B cell (primary cell): Measurements from ENCODE around the gene MYCN. TPM values are rescaled to one million over a fixed set of nuclear protein-coding genes. Genes with fewer than 3 reads are reported as not detected.

Experiments used
- ATAC-seq: fragments of 200-7000 bp; cut with Tn5 transposase; one replicate; pipeline ENCODE4 v1.10.0; 2021; ENCODE audit warnings: low read depth, mild to moderate bottlenecking, moderate number of reproducible peaks, moderate library complexity
- CTCF ChIA-PET: fragments of 350-600 bp; sonication (Branson Sonifier 250); formaldehyde crosslinking; loops from one replicate; lab custom pipeline; 2021; ENCODE audit warnings: antibody characterized with exemption, inconsistent platforms; lab: Charles Lee
- POLR2A ChIA-PET: fragments of 350-600 bp; sonication (Branson Sonifier 250); formaldehyde crosslinking; loops from one replicate; lab custom pipeline; 2021; ENCODE audit warnings: antibody characterized with exemption; lab: Charles Lee
- DNase-seq: peaks from one replicate; pipeline ENCODE4 v3.0.0; 2013
- H2AFZ ChIP-seq: 2 replicates; pipeline ENCODE4 v1.6.1; 2012; ENCODE audit warnings: mild to moderate bottlenecking, low read depth, low read length; ENCODE audit not compliant: insufficient read depth, poor library complexity, severe bottlenecking
- H3K27ac ChIP-seq, 2 donors: 1 replicate in 1 of 2; 2 replicates in 1 of 2; pipeline ENCODE4 v1.5.1; 2012 to 2013; ENCODE audit warnings: low read length in 2 of 2, mild to moderate bottlenecking in 2 of 2, moderate library complexity in 1 of 2
- H3K27me3 ChIP-seq, 4 experiments: fragments of 200-600 bp in 1 of 4; sonication (generic) in 1 of 4; replicated peaks in 1 of 4; 1 replicate in 2 of 4; 2 replicates in 2 of 4; pipeline versions ENCODE4 v1.6.1 to v1.7.0; 2013 to 2016; ENCODE audit warnings: low read length in 3 of 4, mild to moderate bottlenecking in 2 of 4, mixed read lengths in 1 of 4, moderate library complexity in 1 of 4; ENCODE audit not compliant: insufficient read depth in 4 of 4, control insufficient read depth in 3 of 4; ENCODE audit errors: control extremely low read depth in 1 of 4
- H3K36me3 ChIP-seq, 2 experiments: replicated peaks in 1 of 2; 1 replicate in 1 of 2; 2 replicates in 1 of 2; pipeline versions ENCODE4 v1.6.1 to v1.7.1; 2013; ENCODE audit warnings: low read length in 1 of 2; ENCODE audit not compliant: insufficient read depth in 2 of 2, control insufficient read depth in 1 of 2; ENCODE audit errors: control extremely low read depth in 1 of 2, extremely low read depth in 1 of 2
- H3K4me1 ChIP-seq, 2 donors: fragments of 200-600 bp in 1 of 2; sonication (generic) in 1 of 2; 1 replicate in 1 of 2; 2 replicates in 1 of 2; pipeline versions ENCODE4 v1.5.1 to v1.6.1; 2013 to 2017; ENCODE audit warnings: low read length in 2 of 2; ENCODE audit not compliant: control insufficient read depth in 2 of 2, insufficient read depth in 2 of 2
- H3K4me2 ChIP-seq: replicated peaks from 2 replicates; pipeline ENCODE3; 2012; ENCODE audit warnings: mild to moderate bottlenecking, low read depth, low read length; ENCODE audit not compliant: poor library complexity, severe bottlenecking
- H3K4me3 ChIP-seq, 5 experiments: fragments of 200-600 bp in 1 of 5; sonication (generic) in 1 of 5; 1 replicate in 3 of 5; 2 replicates in 2 of 5; pipeline versions ENCODE4 v1.5.1 to v1.7.0; 2011 to 2016; ENCODE audit warnings: low read length in 4 of 5, mild to moderate bottlenecking in 4 of 5, low read depth in 2 of 5, control low read depth in 1 of 5, moderate library complexity in 1 of 5; ENCODE audit not compliant: insufficient read depth in 1 of 5; ENCODE audit errors: control extremely low read depth in 1 of 5, extremely low read depth in 1 of 5
- H3K79me2 ChIP-seq: fragments of 200-600 bp; sonication (generic); one replicate; pipeline ENCODE4 v1.6.0; 2016; ENCODE audit warnings: low read length; ENCODE audit not compliant: control insufficient read depth, insufficient read depth
- H3K9ac ChIP-seq: fragments of 200-600 bp; sonication (generic); 2 replicates; pipeline ENCODE4 v1.6.1; 2017; ENCODE audit warnings: mild to moderate bottlenecking, low read length, moderate library complexity
- H3K9me3 ChIP-seq, 3 donors: one replicate each; pipeline versions ENCODE4 v1.6.1 to v1.7.1; 2013; ENCODE audit warnings: low read length in 2 of 3; ENCODE audit not compliant: control insufficient read depth in 2 of 3, insufficient read depth in 1 of 3; ENCODE audit errors: control extremely low read depth in 1 of 3
- H4K20me1 ChIP-seq: 2 replicates; pipeline ENCODE4 v1.6.0; 2012; ENCODE audit warnings: mild to moderate bottlenecking, low read length; ENCODE audit not compliant: insufficient read depth, control insufficient read depth, poor library complexity, severe bottlenecking
- H3K27ac Mint-ChIP-seq: one replicate; pipeline ENCODE4 v1.8.0; 2021; ENCODE audit warnings: mixed read lengths
- H3K27me3 Mint-ChIP-seq: one replicate; pipeline ENCODE4 v1.8.0; 2021; ENCODE audit warnings: mixed read lengths
- H3K4me1 Mint-ChIP-seq: one replicate; pipeline ENCODE4 v1.8.0; 2021; ENCODE audit warnings: mixed read lengths
- H3K4me3 Mint-ChIP-seq: one replicate; pipeline ENCODE4 v1.8.0; 2021; ENCODE audit warnings: mixed read lengths
- H3K9me3 Mint-ChIP-seq: one replicate; pipeline ENCODE4 v1.8.0; 2022; ENCODE audit warnings: mixed read lengths; ENCODE audit not compliant: insufficient read depth
- EZH2 ChIP-seq: IDR thresholded peaks from 2 replicates; pipeline ENCODE4 v1.6.1; 2012; ENCODE audit warnings: borderline replicate concordance, low read depth, mild to moderate bottlenecking, moderate library complexity, low read length; ENCODE audit not compliant: insufficient read depth, poor library complexity, severe bottlenecking
- WGBS: methylation state at CpG from one replicate; pipeline ENCODE4 v1.1.5; 2013; ENCODE audit warnings: missing lambda C conversion rate; ENCODE audit not compliant: insufficient coverage; 5-methylcytosine and 5-hydroxymethylcytosine counted together
- intact Hi-C: fragments of 100-400 bp; cut with micrococcal nuclease; formaldehyde crosslinking; loops from one replicate; pipeline ENCODE4 v1.10.0; 2022
- polyA plus RNA-seq: library from polyadenylated mRNA; depleted of rRNA; stranded (reverse); fragments of >200 nt; gene quantifications from 2 replicates; pipeline ENCODE4 v1.2.3, GENCODE V29; 2012
- total RNA-seq, 2 donors: library from RNA; stranded (reverse); fragments of 120-200 nt in 1 of 2; gene quantifications; 1 replicate in 1 of 2; 2 replicates in 1 of 2; pipeline versions ENCODE4 v1.2.3 to v1.2.4, GENCODE V29; 2013 to 2022
- TF ChIP-seq, protein P1 (sequence below): fragments of 200-600 bp; IDR thresholded peaks from one replicate; pipeline ENCODE4 v1.8.0; 2022; ENCODE audit warnings: antibody characterized with exemption, mild to moderate bottlenecking

Gene MYCN
- total and polyA plus RNA-seq, 2 donors (not counting 1 experiment from before 2014, with no cell fraction given) = not detected

DNA sequence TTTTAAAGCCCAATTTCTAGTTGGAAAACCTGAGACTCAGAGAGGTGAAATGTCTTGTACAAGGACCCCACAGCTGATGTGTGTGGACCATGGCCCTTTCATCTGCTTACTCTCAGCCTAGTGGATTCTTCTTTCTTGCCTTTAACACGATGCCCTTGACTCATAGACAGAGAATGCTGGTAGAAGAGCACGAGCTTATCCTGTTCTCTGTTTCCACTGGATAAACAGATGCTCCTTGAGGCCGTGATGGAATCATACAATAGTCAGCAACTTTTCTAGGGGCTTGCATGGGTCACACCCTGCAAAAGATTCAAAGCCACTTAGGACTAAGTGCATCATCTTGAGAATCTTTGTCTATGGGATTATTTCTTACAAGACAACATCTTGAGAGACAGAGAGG is 50.9 kb downstream of the MYCN start:
- no peaks in the 10 kb centered on the region for H3K27me3 Mint-ChIP-seq
- H3K27ac Mint-ChIP-seq = no peak overlapping the region
- Histone ChIP-seq H2AFZ (no peak overlapping the region), H3K9me3 (peaks cover 0 to 3% (median 0%) of the 10 kb centered on the region in 3 donors), H3K27me3 (no peaks in the 10 kb centered on the region), H3K27ac (no peak overlapping the region), H3K4me2 (no peak overlapping the region), H3K4me3 (no peak overlapping the region), H3K4me1 (no peaks in the 10 kb centered on the region), H3K36me3 (no peaks in the 10 kb centered on the region), H3K9ac (no peak overlapping the region), H3K79me2 (no peaks in the 10 kb centered on the region), H4K20me1 (no peaks in the 10 kb centered on the region)
- intact Hi-C loops = no loop called here
- ChIA-PET CTCF (no interaction called here), POLR2A (no interaction called here)
- H3K4me3 Mint-ChIP-seq = no peak overlapping the region
- no peaks in the 10 kb centered on the region for H3K9me3 Mint-ChIP-seq
- no peak for TF ChIP-seq EZH2
- TF ChIP-seq, protein P1, sequence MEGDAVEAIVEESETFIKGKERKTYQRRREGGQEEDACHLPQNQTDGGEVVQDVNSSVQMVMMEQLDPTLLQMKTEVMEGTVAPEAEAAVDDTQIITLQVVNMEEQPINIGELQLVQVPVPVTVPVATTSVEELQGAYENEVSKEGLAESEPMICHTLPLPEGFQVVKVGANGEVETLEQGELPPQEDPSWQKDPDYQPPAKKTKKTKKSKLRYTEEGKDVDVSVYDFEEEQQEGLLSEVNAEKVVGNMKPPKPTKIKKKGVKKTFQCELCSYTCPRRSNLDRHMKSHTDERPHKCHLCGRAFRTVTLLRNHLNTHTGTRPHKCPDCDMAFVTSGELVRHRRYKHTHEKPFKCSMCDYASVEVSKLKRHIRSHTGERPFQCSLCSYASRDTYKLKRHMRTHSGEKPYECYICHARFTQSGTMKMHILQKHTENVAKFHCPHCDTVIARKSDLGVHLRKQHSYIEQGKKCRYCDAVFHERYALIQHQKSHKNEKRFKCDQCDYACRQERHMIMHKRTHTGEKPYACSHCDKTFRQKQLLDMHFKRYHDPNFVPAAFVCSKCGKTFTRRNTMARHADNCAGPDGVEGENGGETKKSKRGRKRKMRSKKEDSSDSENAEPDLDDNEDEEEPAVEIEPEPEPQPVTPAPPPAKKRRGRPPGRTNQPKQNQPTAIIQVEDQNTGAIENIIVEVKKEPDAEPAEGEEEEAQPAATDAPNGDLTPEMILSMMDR = no peak
- H3K4me1 Mint-ChIP-seq = no peaks in the 10 kb centered on the region
- 92% methylated on average over 3 of the region's 3 CpGs for WGBS
- DNase-seq = no peak
- ATAC-seq = no peak

DNA sequence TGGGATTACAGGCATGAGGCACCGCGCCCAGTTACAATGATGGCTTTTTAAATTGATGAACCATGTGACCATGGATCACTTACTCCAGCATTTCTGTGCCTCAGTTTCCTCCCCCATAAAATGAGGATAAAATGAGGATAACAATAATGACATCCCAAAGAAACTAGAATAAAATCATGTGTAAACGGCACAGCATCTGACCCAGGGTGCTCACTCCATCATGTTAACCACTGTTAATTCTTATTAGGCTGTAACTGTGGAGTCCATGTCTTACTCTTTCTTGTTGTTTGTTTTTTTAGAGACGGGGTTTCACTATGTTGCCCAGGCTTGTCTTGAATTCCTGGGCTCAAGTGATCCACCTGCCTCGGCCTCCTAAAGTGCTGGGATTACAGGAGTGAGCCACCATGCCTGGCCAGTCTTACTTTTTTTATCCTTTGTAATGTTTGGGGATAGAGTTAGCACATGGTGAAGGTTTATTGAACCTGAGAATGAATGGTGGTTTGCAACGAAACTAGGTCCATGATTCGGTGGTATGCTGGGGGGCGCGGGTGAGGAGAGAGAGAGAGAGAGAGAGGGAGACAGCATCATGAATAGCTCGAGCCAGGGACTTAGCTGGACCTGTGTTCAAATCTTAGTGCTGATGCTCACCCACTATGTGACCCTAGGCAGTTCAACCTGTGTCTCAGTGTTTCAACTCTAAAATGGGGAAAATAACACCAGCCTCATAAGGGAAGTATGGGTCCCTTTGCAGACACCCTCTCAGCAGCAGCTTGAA is 52.3 kb downstream of the MYCN start:
- Histone ChIP-seq H3K27me3 (no peaks in the 10 kb centered on the region), H3K4me3 (no peak overlapping the region), H3K9me3 (peaks cover 0 to 3% (median 0%) of the 10 kb centered on the region in 3 donors), H3K36me3 (no peaks in the 10 kb centered on the region), H3K27ac (no peak overlapping the region), H3K4me2 (no peak overlapping the region), H3K9ac (no peak overlapping the region), H2AFZ (no peak overlapping the region), H3K4me1 (no peaks in the 10 kb centered on the region), H4K20me1 (no peaks in the 10 kb centered on the region), H3K79me2 (no peaks in the 10 kb centered on the region)
- intact Hi-C loops = no loop called here
- no peak overlapping the region for H3K4me3 Mint-ChIP-seq
- POLR2A ChIA-PET = no interaction called here
- CTCF ChIA-PET = no interaction called here
- no peaks in the 10 kb centered on the region for H3K4me1 Mint-ChIP-seq
- ATAC-seq (no peak), DNase-seq (no peak)
- no peak overlapping the region for H3K27ac Mint-ChIP-seq
- 92% methylated on average over 7 of the region's 10 CpGs for WGBS
- H3K9me3 Mint-ChIP-seq = no peaks in the 10 kb centered on the region
- no peaks in the 10 kb centered on the region for H3K27me3 Mint-ChIP-seq
- TF ChIP-seq, protein P1 = no peak
- no peak for TF ChIP-seq EZH2
